Activated CD8-positive, alpha-beta memory T cell treated with anti-CD3 and anti-CD28 coated beads, Interleukin-2, amount 10 ng/mL, durations not matched to agents 7 days and 5 days (primary cell): ENCODE results near the gene KIF21A. TPM values are rescaled to one million over a fixed set of nuclear protein-coding genes. Genes with fewer than 3 reads are reported as not detected.

ENCODE experiments used
- ATAC-seq: fragments of 150-1000 bp; cut with Tn5 transposase; one replicate; pipeline ENCODE4 v1.10.0; 2021; ENCODE audit warnings: moderate library complexity
- CTCF ChIA-PET: fragments of 350-600 bp; sonication (Branson Sonifier 250); formaldehyde crosslinking; loops from one replicate; lab custom pipeline; 2021; ENCODE audit warnings: antibody characterized with exemption; lab: Charles Lee
- DNase-seq: peaks from one replicate; pipeline ENCODE4 v3.0.0-alpha.2; 2020
- H3K27ac Mint-ChIP-seq: one replicate; pipeline ENCODE4 v1.8.0; 2021; ENCODE audit warnings: mild to moderate bottlenecking, mixed read lengths
- H3K27me3 Mint-ChIP-seq: one replicate; pipeline ENCODE4 v1.8.0; 2021; ENCODE audit warnings: mixed read lengths
- H3K36me3 Mint-ChIP-seq: one replicate; pipeline ENCODE4 v1.8.0; 2021; ENCODE audit warnings: mild to moderate bottlenecking, mixed read lengths
- H3K4me1 Mint-ChIP-seq: one replicate; pipeline ENCODE4 v1.8.0; 2021; ENCODE audit warnings: mixed read lengths
- H3K4me3 Mint-ChIP-seq: one replicate; pipeline ENCODE4 v1.8.0; 2021; ENCODE audit warnings: mild to moderate bottlenecking, moderate library complexity, mixed read lengths
- H3K9me3 Mint-ChIP-seq: one replicate; pipeline ENCODE4 v1.8.0; 2022; ENCODE audit warnings: low read depth, mixed read lengths
- total RNA-seq, 2 experiments: library from RNA; stranded (reverse); gene quantifications; one replicate each; pipeline ENCODE4 v1.2.3, GENCODE V29; 2021

Gene KIF21A
- total RNA-seq, 2 experiments from 2014 or later: 22.8 to 33.6 TPM

DNA sequence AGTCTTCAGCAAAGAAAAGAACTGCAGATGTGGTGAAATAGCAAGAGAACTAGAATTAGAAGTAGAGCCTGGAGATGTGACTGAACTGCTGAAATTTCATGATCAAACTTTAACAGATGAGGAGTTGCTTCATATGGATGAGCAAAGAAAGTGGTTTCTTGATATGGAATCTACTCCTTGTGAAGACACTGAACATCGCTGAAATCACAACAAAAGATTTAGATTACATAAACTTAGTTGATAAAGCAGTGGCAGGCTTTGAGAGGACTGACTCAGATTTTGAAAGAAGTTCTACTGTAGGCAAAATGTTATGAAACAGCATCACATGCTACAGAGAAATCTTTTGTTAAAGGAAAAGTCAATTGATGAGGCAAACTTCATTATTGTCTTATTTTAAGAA lies 175.0 kb downstream of the KIF21A start:
- Mint-ChIP-seq H3K9me3 (no peaks in the 10 kb centered on the region), H3K4me1 (no peaks in the 10 kb centered on the region), H3K4me3 (no peak overlapping the region), H3K27me3 (no peaks in the 10 kb centered on the region), H3K36me3 (no peaks in the 10 kb centered on the region), H3K27ac (no peak overlapping the region)
- DNase-seq (no peak), ATAC-seq (no peak)
- CTCF ChIA-PET: no interaction called here

DNA sequence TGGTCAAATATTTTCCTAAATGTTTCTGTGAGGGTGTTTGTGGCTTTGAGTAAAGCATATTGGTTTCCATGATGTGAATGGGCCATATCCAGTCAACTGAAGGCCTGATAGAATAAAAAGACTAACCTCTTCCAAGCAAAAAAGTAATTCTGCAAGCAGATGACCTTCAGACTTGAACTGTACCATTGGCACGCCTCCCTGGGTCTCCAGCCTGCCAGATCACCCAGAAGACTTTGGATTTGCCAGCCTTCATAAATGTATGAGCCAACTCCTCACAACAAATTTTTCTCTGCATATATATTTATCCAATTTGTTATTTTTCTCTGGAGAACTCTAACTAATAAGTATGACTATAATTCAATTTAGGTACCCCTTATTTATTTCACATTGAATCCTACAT lies 190.3 kb downstream of the KIF21A start:
- H3K27ac Mint-ChIP-seq: no peak overlapping the region
- H3K4me1 Mint-ChIP-seq: no peaks in the 10 kb centered on the region
- ATAC-seq: no peak
- H3K27me3 Mint-ChIP-seq: peaks cover 2% of the 10 kb centered on the region
- CTCF ChIA-PET: no interaction called here
- no peak for DNase-seq
- H3K36me3 Mint-ChIP-seq: no peaks in the 10 kb centered on the region
- H3K9me3 Mint-ChIP-seq: no peaks in the 10 kb centered on the region
- no peak overlapping the region for H3K4me3 Mint-ChIP-seq

Other genes starting within 250 kb of the KIF21A start
- gene ABCD2, start 176.7 kb upstream of the KIF21A start, total RNA-seq: 10 to 100 TPM; 25.0 to 26.6 TPM